ENCODE data around the gene ADM2. TPM values are rescaled to one million over a fixed set of nuclear protein-coding genes. Genes with fewer than 3 reads are reported as not detected.

The ADM2 gene
- total and polyA plus RNA-seq, 2 of the 13 experiments (the other 11 are each of a cell fraction or from before 2014, with no cell fraction given), result 1.2 to 3.0 TPM

DNA sequence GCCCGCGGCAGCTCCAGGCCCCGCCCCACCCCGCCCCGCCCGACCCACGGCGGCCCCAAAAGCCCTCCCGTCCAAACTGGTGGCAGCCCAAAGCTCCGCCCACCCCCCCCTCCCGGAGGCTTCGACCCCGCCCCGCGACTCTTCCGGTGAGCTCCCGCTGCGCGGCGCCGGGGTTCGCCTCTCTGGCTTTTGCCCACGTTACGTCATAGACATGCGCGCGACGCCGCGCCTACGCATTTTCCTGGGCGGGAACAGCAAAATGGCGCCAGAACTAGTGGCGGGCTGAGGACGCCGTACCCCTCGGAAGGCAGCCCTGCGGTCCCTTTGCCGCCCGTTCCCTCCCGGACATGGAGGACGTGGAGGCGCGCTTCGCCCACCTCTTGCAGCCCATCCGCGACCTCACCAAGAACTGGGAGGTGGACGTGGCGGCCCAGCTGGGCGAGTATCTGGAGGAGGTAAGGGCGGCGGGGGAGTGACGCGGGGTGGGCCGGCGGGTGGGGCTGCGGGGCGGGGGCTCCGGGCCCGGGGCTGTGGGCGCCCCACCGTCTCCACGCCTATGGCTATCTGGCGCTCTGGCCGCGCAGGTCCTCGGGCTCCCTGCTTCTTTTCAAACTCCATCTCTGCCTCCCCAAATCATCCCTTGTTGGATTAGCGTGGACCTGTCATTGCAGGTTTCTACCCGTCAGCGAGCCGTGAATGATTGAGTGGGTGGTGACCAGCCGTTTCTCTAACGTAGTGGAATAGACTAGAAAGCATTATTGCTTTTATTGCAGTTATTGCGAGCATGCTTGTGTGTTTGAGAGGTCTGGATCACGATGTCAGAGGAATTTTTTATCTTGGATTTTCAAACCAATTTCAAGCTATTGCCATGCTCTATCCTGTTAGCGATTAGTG is 26.9 kb downstream of the ADM2 start, which contains the start of gene NCAPH2 (continued):
- TF ChIP-seq NR2F1 (CRISPR knock-in tag; IDR thresholded peaks at IDR 0.05) (no peak), RBM39 (IDR thresholded peaks at IDR 0.05; ENCODE audit: low read depth, low read length, poor library complexity, severe bottlenecking) (no peak), RORA (CRISPR knock-in tag; IDR thresholded peaks at IDR 0.05) (no peak), DNMT1 (CRISPR knock-in tag; IDR thresholded peaks at IDR 0.05) (no peak), KDM5B (CRISPR knock-in tag; IDR thresholded peaks at IDR 0.05; ENCODE audit: borderline replicate concordance) (peak; percentile 38; the same call in 1 of the 2 replicates), TBX2 (CRISPR knock-in tag; IDR thresholded peaks at IDR 0.05; ENCODE audit: borderline replicate concordance) (no peak; the same call in 1 of the 2 replicates), TSC22D2 (CRISPR knock-in tag; IDR thresholded peaks at IDR 0.05; ENCODE audit: borderline replicate concordance) (peak; percentile 43; the same call in 1 of the 2 replicates), ZNF761 (CRISPR knock-in tag; conservative IDR thresholded peaks at IDR 0.05) (0 out of 2 replicates have a peak, but pooled peaks have one; percentile 35), ZNF451 (CRISPR knock-in tag; IDR thresholded peaks at IDR 0.05) (0 out of 2 replicates have a peak, but pooled peaks have one; percentile 33), FLYWCH1 (CRISPR knock-in tag; IDR thresholded peaks at IDR 0.05) (no peak), HOXA3 (CRISPR knock-in tag; IDR thresholded peaks at IDR 0.05) (peak; percentile 97)
- TF ChIP-seq, protein P1, sequence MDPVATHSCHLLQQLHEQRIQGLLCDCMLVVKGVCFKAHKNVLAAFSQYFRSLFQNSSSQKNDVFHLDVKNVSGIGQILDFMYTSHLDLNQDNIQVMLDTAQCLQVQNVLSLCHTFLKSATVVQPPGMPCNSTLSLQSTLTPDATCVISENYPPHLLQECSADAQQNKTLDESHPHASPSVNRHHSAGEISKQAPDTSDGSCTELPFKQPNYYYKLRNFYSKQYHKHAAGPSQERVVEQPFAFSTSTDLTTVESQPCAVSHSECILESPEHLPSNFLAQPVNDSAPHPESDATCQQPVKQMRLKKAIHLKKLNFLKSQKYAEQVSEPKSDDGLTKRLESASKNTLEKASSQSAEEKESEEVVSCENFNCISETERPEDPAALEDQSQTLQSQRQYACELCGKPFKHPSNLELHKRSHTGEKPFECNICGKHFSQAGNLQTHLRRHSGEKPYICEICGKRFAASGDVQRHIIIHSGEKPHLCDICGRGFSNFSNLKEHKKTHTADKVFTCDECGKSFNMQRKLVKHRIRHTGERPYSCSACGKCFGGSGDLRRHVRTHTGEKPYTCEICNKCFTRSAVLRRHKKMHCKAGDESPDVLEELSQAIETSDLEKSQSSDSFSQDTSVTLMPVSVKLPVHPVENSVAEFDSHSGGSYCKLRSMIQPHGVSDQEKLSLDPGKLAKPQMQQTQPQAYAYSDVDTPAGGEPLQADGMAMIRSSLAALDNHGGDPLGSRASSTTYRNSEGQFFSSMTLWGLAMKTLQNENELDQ (CRISPR knock-in tag; IDR thresholded peaks at IDR 0.05; ENCODE audit: borderline replicate concordance), result no peak
- TF ChIP-seq, protein P2, sequence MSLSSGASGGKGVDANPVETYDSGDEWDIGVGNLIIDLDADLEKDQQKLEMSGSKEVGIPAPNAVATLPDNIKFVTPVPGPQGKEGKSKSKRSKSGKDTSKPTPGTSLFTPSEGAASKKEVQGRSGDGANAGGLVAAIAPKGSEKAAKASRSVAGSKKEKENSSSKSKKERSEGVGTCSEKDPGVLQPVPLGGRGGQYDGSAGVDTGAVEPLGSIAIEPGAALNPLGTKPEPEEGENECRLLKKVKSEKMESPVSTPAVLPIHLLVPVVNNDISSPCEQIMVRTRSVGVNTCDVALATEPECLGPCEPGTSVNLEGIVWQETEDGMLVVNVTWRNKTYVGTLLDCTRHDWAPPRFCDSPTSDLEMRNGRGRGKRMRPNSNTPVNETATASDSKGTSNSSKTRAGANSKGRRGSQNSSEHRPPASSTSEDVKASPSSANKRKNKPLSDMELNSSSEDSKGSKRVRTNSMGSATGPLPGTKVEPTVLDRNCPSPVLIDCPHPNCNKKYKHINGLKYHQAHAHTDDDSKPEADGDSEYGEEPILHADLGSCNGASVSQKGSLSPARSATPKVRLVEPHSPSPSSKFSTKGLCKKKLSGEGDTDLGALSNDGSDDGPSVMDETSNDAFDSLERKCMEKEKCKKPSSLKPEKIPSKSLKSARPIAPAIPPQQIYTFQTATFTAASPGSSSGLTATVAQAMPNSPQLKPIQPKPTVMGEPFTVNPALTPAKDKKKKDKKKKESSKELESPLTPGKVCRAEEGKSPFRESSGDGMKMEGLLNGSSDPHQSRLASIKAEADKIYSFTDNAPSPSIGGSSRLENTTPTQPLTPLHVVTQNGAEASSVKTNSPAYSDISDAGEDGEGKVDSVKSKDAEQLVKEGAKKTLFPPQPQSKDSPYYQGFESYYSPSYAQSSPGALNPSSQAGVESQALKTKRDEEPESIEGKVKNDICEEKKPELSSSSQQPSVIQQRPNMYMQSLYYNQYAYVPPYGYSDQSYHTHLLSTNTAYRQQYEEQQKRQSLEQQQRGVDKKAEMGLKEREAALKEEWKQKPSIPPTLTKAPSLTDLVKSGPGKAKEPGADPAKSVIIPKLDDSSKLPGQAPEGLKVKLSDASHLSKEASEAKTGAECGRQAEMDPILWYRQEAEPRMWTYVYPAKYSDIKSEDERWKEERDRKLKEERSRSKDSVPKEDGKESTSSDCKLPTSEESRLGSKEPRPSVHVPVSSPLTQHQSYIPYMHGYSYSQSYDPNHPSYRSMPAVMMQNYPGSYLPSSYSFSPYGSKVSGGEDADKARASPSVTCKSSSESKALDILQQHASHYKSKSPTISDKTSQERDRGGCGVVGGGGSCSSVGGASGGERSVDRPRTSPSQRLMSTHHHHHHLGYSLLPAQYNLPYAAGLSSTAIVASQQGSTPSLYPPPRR (CRISPR knock-in tag; IDR thresholded peaks at IDR 0.05; ENCODE audit: borderline replicate concordance), result no peak
- TF ChIP-seq, protein P3, sequence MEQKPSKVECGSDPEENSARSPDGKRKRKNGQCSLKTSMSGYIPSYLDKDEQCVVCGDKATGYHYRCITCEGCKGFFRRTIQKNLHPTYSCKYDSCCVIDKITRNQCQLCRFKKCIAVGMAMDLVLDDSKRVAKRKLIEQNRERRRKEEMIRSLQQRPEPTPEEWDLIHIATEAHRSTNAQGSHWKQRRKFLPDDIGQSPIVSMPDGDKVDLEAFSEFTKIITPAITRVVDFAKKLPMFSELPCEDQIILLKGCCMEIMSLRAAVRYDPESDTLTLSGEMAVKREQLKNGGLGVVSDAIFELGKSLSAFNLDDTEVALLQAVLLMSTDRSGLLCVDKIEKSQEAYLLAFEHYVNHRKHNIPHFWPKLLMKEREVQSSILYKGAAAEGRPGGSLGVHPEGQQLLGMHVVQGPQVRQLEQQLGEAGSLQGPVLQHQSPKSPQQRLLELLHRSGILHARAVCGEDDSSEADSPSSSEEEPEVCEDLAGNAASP (CRISPR knock-in tag; IDR thresholded peaks at IDR 0.05; ENCODE audit: borderline replicate concordance), result 0 out of 2 replicates have a peak, but pooled peaks have one; percentile 15
- TF ChIP-seq, protein P4, sequence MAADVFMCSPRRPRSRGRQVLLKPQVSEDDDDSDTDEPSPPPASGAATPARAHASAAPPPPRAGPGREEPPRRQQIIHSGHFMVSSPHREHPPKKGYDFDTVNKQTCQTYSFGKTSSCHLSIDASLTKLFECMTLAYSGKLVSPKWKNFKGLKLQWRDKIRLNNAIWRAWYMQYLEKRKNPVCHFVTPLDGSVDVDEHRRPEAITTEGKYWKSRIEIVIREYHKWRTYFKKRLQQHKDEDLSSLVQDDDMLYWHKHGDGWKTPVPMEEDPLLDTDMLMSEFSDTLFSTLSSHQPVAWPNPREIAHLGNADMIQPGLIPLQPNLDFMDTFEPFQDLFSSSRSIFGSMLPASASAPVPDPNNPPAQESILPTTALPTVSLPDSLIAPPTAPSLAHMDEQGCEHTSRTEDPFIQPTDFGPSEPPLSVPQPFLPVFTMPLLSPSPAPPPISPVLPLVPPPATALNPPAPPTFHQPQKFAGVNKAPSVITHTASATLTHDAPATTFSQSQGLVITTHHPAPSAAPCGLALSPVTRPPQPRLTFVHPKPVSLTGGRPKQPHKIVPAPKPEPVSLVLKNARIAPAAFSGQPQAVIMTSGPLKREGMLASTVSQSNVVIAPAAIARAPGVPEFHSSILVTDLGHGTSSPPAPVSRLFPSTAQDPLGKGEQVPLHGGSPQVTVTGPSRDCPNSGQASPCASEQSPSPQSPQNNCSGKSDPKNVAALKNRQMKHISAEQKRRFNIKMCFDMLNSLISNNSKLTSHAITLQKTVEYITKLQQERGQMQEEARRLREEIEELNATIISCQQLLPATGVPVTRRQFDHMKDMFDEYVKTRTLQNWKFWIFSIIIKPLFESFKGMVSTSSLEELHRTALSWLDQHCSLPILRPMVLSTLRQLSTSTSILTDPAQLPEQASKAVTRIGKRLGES (CRISPR knock-in tag; IDR thresholded peaks at IDR 0.05; ENCODE audit: borderline replicate concordance), result no peak

Data from HepG2 (cell line).